GM23338 (cell line): ENCODE measurements around the gene RASA3. TPM values are rescaled to one million over a fixed set of nuclear protein-coding genes. Genes with fewer than 3 reads are reported as not detected.

Source experiments
- ATAC-seq: fragments of 200-7000 bp; cut with Tn5 transposase; 3 replicates; pipeline ENCODE4 v1.9.1; 2020
- DNase-seq: peaks from one replicate; pipeline ENCODE4 v3.0.0-alpha.2; 2015; ENCODE audit warnings: low spot score
- H2AFZ ChIP-seq: fragments of 200-600 bp; sonication (generic); 2 replicates; pipeline ENCODE4 v1.8.0; 2016; ENCODE audit warnings: antibody characterized with exemption, mild to moderate bottlenecking, moderate library complexity
- H3F3A ChIP-seq: fragments of 200-600 bp; sonication (generic); replicated peaks from 2 replicates; pipeline ENCODE4 v1.8.0; 2017; ENCODE audit warnings: antibody characterized with exemption, mixed run types, low read depth
- H3K27ac ChIP-seq: fragments of 200-600 bp; sonication (generic); 2 replicates; pipeline ENCODE4 v1.6.1; 2016; ENCODE audit warnings: low read depth
- H3K27me3 ChIP-seq: fragments of 200-600 bp; sonication (generic); 2 replicates; pipeline ENCODE4 v1.8.0; 2016; ENCODE audit warnings: mild to moderate bottlenecking, mixed run types, moderate library complexity; ENCODE audit not compliant: insufficient read depth
- H3K36me3 ChIP-seq: fragments of 200-600 bp; sonication (generic); 2 replicates; pipeline ENCODE4 v1.8.0; 2016; ENCODE audit warnings: mild to moderate bottlenecking; ENCODE audit not compliant: insufficient read depth
- H3K4me1 ChIP-seq: fragments of 200-600 bp; sonication (generic); 2 replicates; pipeline ENCODE4 v1.8.0; 2016; ENCODE audit warnings: mild to moderate bottlenecking, moderate library complexity; ENCODE audit not compliant: insufficient read depth
- H3K4me2 ChIP-seq: fragments of 200-600 bp; sonication (generic); 2 replicates; pipeline ENCODE4 v1.7.1; 2017; ENCODE audit warnings: mixed run types
- H3K4me3 ChIP-seq: fragments of 200-600 bp; sonication (generic); 2 replicates; pipeline ENCODE4 v1.6.1; 2016; ENCODE audit warnings: mixed run types
- H3K79me2 ChIP-seq: fragments of 200-600 bp; sonication (generic); replicated peaks from 2 replicates; pipeline ENCODE4 v1.8.0; 2017; ENCODE audit warnings: mild to moderate bottlenecking; ENCODE audit not compliant: insufficient read depth
- H3K9me2 ChIP-seq: fragments of 200-600 bp; sonication (generic); 2 replicates; pipeline ENCODE4 v1.8.0; 2017; ENCODE audit not compliant: insufficient read depth
- H4K20me1 ChIP-seq: fragments of 200-600 bp; sonication (generic); replicated peaks from 2 replicates; pipeline ENCODE4 v1.8.0; 2017; ENCODE audit warnings: mild to moderate bottlenecking; ENCODE audit not compliant: insufficient read depth
- H3K27ac Mint-ChIP-seq: 2 replicates; pipeline ENCODE4 v1.8.0; 2020; ENCODE audit warnings: inconsistent platforms, mild to moderate bottlenecking, moderate library complexity, mixed read lengths
- H3K27me3 Mint-ChIP-seq: 3 replicates; pipeline ENCODE4 v1.8.0; 2022; ENCODE audit warnings: low read depth, mild to moderate bottlenecking, moderate library complexity, mixed read lengths, inconsistent platforms; ENCODE audit not compliant: insufficient read depth, poor library complexity
- H3K36me3 Mint-ChIP-seq: 3 replicates; pipeline ENCODE4 v1.8.0; 2021; ENCODE audit warnings: low read depth, mild to moderate bottlenecking, inconsistent platforms, moderate library complexity, mixed read lengths
- H3K4me1 Mint-ChIP-seq: 3 replicates; pipeline ENCODE4 v1.8.0; 2020; ENCODE audit warnings: mild to moderate bottlenecking, inconsistent platforms, mixed read lengths
- H3K4me3 Mint-ChIP-seq: 3 replicates; pipeline ENCODE4 v1.8.0; 2021; ENCODE audit warnings: moderate library complexity, mild to moderate bottlenecking, inconsistent platforms, mixed read lengths
- H3K9me3 Mint-ChIP-seq: 3 replicates; pipeline ENCODE4 v1.8.0; 2020; ENCODE audit warnings: moderate library complexity, mild to moderate bottlenecking, inconsistent platforms, mixed read lengths
- CREB1 ChIP-seq: fragments of 250-450 bp; sonication (Bioruptor Pico); IDR thresholded peaks from 2 replicates; pipeline ENCODE4 v1.5.0; 2020; ENCODE audit warnings: low read depth, mild to moderate bottlenecking, moderate library complexity
- ETS1 ChIP-seq: IDR thresholded peaks from 2 replicates; pipeline ENCODE4 v1.6.1; 2016; ENCODE audit warnings: antibody characterized with exemption
- EZH2 ChIP-seq: fragments of 200-600 bp; sonication (generic); IDR thresholded peaks from one replicate; pipeline ENCODE4 v1.8.0; 2017; ENCODE audit warnings: antibody characterized with exemption, mild to moderate bottlenecking, low read depth; ENCODE audit not compliant: unreplicated experiment
- EZH2phosphoT487 ChIP-seq: fragments of 200-600 bp; sonication (generic); IDR thresholded peaks from one replicate; pipeline ENCODE4 v1.8.1; 2018; ENCODE audit warnings: antibody characterized with exemption; ENCODE audit not compliant: unreplicated experiment
- JUNB ChIP-seq: IDR thresholded peaks from one replicate; pipeline ENCODE4 v1.6.1; 2016; ENCODE audit warnings: antibody characterized with exemption; ENCODE audit not compliant: unreplicated experiment
- NANOG ChIP-seq: IDR thresholded peaks from 2 replicates; pipeline ENCODE4 v1.6.1; 2016; ENCODE audit warnings: antibody characterized with exemption, borderline replicate concordance
- REST ChIP-seq: IDR thresholded peaks from one replicate; pipeline ENCODE4 v1.6.1; 2018; ENCODE audit warnings: antibody characterized with exemption; ENCODE audit not compliant: unreplicated experiment
- STAT1 ChIP-seq: IDR thresholded peaks from one replicate; pipeline ENCODE4 v1.6.1; 2016; ENCODE audit warnings: antibody characterized with exemption; ENCODE audit not compliant: unreplicated experiment
- ZNF114 ChIP-seq: fragments of 250-450 bp; sonication (Bioruptor Pico); IDR thresholded peaks from 2 replicates; pipeline ENCODE4 v1.5.0; 2020; ENCODE audit warnings: mild to moderate bottlenecking, moderate library complexity
- ZNF331 ChIP-seq: fragments of 250-450 bp; sonication (Bioruptor Pico); IDR thresholded peaks from 2 replicates; pipeline ENCODE4 v1.5.0; 2020; ENCODE audit warnings: low read depth, mild to moderate bottlenecking, moderate library complexity
- polyA plus RNA-seq: library from polyadenylated mRNA; unstranded; fragments of >200 nt; fragmentation: Nextera tagmentation; extraction: Ambion mirVana; gene quantifications from 2 replicates; pipeline ENCODE4 v1.2.1, GENCODE V29; 2016
- total RNA-seq: library from RNA; depleted of rRNA; stranded (reverse); fragments of >200 nt; shearing (Covaris generic); gene quantifications from 2 replicates; pipeline ENCODE4 v1.2.3, GENCODE V29; 2014

Gene RASA3
- total and polyA plus RNA-seq, 2 experiments from 2014 or later = 11.2 to 20.7 TPM

DNA sequence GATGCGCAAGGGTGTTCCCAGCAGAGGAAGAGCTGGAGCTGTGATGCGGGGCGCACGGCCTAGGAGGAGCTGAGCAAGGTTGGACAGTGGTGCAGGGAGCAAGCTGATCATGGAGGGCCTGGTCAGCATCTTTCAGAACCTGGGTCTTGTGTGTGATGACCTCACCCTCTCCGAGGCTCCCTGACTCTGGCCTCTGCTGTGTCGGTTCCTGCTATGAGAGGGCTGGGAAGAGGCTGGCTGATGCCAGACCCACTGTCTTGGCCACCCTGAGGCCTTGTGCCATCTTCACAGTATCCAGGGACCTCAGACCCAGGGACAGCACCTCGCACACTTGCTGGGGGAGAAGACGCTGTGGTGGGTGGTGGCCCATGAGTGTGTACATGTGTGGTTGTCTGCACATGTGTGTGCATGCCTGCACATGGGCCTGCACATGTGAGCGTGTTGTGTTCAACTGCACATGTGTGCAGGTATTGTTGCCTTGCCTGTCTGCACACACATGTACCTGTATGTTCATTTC is 142.0 kb downstream of the RASA3 start (continued):
- TF ChIP-seq REST = no peak

- DNase-seq = no peak
- Histone ChIP-seq H3K27ac (no peak overlapping the region), H3K27me3 (no peaks in the 10 kb centered on the region), H3K4me2 (no peak overlapping the region), H4K20me1 (no peaks in the 10 kb centered on the region), H3K36me3 (0 out of 2 replicates have a peak, but pooled peaks cover 12% of the 10 kb centered on the region), H3K4me1 (no peaks in the 10 kb centered on the region), H3F3A (no peaks in the 10 kb centered on the region), H3K9me2 (no peaks in the 10 kb centered on the region), H3K79me2 (no peaks in the 10 kb centered on the region), H2AFZ (no peak overlapping the region), H3K4me3 (no peak overlapping the region)
- Mint-ChIP-seq H3K4me1 (no peaks in the 10 kb centered on the region), H3K9me3 (peaks cover 10% of the 10 kb centered on the region), H3K4me3 (no peak overlapping the region), H3K36me3 (peaks cover 46% of the 10 kb centered on the region), H3K27ac (no peak overlapping the region), H3K27me3 (peaks cover 10% of the 10 kb centered on the region)
- no peak for ATAC-seq
- TF ChIP-seq CREB1 (CRISPR knock-in tag) (no peak), ZNF331 (CRISPR knock-in tag) (no peak), ETS1 (no peak), JUNB (no peak), EZH2 (no peak), EZH2phosphoT487 (no peak), NANOG (no peak), REST (no peak), STAT1 (no peak), ZNF114 (CRISPR knock-in tag) (no peak)
These were observed 142.7 kb downstream of the RASA3 start for GRCh38 chr13:113989585-113990300.
